ENCODE measurements around the gene PTPRK. TPM values are rescaled to one million over a fixed set of nuclear protein-coding genes. Genes with fewer than 3 reads are reported as not detected.

PTPRK gene
- total and polyA plus RNA-seq, 2 of the 13 experiments (the other 11 are each of a cell fraction or from before 2014, with no cell fraction given) = 43.6 to 98.3 TPM

DNA sequence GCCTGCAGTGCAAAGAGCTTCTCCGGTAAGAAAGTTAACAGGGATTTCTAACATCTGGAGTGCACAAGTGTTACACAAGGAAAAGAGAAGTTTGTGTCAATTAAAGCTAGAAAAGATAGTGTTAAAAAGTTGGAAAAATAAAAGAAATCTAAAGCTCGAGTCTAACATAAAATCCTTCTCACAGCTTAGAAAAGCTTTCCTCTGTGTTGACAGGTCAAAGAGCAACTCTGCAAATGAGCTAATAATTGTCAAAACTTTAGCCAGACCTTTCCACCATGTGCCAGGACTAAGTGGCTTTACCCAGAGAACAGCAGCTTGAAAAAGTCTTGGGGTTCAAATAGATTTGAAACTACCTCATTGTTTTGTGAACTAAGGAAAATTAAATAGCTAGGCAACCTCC, 14.8 kb downstream of the PTPRK start (continued):
- TF ChIP-seq, protein P1, sequence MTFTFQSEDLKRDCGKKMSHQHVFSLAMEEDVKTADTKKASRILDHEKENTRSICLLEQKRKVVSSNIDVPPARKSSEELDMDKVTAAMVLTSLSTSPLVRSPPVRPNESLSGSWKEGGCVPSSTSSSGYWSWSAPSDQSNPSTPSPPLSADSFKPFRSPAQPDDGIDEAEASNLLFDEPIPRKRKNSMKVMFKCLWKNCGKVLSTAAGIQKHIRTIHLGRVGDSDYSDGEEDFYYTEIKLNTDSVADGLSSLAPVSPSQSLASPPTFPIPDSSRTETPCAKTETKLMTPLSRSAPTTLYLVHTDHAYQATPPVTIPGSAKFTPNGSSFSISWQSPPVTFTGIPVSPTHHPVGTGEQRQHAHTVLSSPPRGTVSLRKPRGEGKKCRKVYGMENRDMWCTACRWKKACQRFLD (CRISPR knock-in tag; IDR thresholded peaks at IDR 0.05; ENCODE audit: borderline replicate concordance) = no peak
- TF ChIP-seq RFX3 (CRISPR knock-in tag; IDR thresholded peaks at IDR 0.05) = no peak
- TF ChIP-seq, protein P2, sequence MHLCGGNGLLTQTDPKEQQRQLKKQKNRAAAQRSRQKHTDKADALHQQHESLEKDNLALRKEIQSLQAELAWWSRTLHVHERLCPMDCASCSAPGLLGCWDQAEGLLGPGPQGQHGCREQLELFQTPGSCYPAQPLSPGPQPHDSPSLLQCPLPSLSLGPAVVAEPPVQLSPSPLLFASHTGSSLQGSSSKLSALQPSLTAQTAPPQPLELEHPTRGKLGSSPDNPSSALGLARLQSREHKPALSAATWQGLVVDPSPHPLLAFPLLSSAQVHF (CRISPR knock-in tag; IDR thresholded peaks at IDR 0.05) = no peak
- no peak for TF ChIP-seq ZSCAN31 (CRISPR knock-in tag; IDR thresholded peaks at IDR 0.05; ENCODE audit: low read depth)
- TF ChIP-seq PCBP1 (IDR thresholded peaks at IDR 0.05; ENCODE audit: borderline replicate concordance, low read depth, low read length) = no peak
- TF ChIP-seq TARDBP (CRISPR knock-in tag; IDR thresholded peaks at IDR 0.05) = 0 out of 2 replicates have a peak, but pooled peaks have one; percentile 21
- TF ChIP-seq, protein P3, sequence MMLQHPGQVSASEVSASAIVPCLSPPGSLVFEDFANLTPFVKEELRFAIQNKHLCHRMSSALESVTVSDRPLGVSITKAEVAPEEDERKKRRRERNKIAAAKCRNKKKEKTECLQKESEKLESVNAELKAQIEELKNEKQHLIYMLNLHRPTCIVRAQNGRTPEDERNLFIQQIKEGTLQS (CRISPR knock-in tag; IDR thresholded peaks at IDR 0.05) = no peak
- no peak for TF ChIP-seq ZNF33A (CRISPR knock-in tag; IDR thresholded peaks at IDR 0.05; ENCODE audit: borderline replicate concordance)
- TF ChIP-seq, protein P4, sequence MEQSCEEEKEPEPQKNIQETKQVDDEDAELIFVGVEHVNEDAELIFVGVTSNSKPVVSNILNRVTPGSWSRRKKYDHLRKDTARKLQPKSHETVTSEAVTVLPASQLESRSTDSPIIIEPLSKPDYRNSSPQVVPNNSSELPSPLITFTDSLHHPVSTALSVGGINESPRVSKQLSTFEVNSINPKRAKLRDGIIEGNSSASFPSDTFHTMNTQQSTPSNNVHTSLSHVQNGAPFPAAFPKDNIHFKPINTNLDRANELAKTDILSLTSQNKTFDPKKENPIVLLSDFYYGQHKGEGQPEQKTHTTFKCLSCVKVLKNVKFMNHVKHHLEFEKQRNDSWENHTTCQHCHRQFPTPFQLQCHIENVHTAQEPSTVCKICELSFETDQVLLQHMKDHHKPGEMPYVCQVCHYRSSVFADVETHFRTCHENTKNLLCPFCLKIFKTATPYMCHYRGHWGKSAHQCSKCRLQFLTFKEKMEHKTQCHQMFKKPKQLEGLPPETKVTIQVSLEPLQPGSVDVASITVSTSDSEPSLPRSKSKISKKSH (CRISPR knock-in tag; IDR thresholded peaks at IDR 0.05; ENCODE audit: borderline replicate concordance) = no peak
- TF ChIP-seq YY1 (IDR thresholded peaks at IDR 0.05; ENCODE audit: insufficient read depth, insufficient replicate concordance, low read depth, low read length) = no peak
- TF ChIP-seq CAMTA2 (CRISPR knock-in tag; IDR thresholded peaks at IDR 0.05; ENCODE audit: borderline replicate concordance) = no peak
- TF ChIP-seq SCMH1 (CRISPR knock-in tag; IDR thresholded peaks at IDR 0.05; ENCODE audit: borderline replicate concordance) = no peak
- no peak for TF ChIP-seq ARID2 (CRISPR knock-in tag; IDR thresholded peaks at IDR 0.05; ENCODE audit: borderline replicate concordance)
- TF ChIP-seq, protein P5, sequence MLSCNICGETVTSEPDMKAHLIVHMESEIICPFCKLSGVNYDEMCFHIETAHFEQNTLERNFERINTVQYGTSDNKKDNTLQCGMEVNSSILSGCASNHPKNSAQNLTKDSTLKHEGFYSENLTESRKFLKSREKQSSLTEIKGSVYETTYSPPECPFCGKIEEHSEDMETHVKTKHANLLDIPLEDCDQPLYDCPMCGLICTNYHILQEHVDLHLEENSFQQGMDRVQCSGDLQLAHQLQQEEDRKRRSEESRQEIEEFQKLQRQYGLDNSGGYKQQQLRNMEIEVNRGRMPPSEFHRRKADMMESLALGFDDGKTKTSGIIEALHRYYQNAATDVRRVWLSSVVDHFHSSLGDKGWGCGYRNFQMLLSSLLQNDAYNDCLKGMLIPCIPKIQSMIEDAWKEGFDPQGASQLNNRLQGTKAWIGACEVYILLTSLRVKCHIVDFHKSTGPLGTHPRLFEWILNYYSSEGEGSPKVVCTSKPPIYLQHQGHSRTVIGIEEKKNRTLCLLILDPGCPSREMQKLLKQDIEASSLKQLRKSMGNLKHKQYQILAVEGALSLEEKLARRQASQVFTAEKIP (CRISPR knock-in tag; IDR thresholded peaks at IDR 0.05; ENCODE audit: borderline replicate concordance) = no peak
- TF ChIP-seq, protein P6, sequence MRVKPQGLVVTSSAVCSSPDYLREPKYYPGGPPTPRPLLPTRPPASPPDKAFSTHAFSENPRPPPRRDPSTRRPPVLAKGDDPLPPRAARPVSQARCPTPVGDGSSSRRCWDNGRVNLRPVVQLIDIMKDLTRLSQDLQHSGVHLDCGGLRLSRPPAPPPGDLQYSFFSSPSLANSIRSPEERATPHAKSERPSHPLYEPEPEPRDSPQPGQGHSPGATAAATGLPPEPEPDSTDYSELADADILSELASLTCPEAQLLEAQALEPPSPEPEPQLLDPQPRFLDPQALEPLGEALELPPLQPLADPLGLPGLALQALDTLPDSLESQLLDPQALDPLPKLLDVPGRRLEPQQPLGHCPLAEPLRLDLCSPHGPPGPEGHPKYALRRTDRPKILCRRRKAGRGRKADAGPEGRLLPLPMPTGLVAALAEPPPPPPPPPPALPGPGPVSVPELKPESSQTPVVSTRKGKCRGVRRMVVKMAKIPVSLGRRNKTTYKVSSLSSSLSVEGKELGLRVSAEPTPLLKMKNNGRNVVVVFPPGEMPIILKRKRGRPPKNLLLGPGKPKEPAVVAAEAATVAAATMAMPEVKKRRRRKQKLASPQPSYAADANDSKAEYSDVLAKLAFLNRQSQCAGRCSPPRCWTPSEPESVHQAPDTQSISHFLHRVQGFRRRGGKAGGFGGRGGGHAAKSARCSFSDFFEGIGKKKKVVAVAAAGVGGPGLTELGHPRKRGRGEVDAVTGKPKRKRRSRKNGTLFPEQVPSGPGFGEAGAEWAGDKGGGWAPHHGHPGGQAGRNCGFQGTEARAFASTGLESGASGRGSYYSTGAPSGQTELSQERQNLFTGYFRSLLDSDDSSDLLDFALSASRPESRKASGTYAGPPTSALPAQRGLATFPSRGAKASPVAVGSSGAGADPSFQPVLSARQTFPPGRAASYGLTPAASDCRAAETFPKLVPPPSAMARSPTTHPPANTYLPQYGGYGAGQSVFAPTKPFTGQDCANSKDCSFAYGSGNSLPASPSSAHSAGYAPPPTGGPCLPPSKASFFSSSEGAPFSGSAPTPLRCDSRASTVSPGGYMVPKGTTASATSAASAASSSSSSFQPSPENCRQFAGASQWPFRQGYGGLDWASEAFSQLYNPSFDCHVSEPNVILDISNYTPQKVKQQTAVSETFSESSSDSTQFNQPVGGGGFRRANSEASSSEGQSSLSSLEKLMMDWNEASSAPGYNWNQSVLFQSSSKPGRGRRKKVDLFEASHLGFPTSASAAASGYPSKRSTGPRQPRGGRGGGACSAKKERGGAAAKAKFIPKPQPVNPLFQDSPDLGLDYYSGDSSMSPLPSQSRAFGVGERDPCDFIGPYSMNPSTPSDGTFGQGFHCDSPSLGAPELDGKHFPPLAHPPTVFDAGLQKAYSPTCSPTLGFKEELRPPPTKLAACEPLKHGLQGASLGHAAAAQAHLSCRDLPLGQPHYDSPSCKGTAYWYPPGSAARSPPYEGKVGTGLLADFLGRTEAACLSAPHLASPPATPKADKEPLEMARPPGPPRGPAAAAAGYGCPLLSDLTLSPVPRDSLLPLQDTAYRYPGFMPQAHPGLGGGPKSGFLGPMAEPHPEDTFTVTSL (CRISPR knock-in tag; IDR thresholded peaks at IDR 0.05; ENCODE audit: borderline replicate concordance) = peak; percentile 89; the same call in 1 of the 2 replicates
- TF ChIP-seq, protein P7, sequence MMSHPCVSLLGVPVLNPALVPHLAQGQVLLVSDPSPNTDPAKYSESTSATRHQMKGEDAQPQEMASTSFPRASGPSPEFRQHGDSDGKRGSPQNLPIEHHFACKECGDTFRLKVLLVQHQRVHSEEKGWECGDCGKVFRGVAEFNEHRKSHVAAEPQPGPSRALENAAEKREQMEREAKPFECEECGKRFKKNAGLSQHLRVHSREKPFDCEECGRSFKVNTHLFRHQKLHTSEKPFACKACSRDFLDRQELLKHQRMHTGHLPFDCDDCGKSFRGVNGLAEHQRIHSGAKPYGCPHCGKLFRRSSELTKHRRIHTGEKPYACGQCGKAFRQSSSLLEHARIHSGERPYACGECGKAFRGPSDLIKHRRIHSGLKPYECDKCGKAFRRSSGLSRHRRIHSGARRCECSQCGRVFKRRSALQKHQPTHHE (CRISPR knock-in tag; IDR thresholded peaks at IDR 0.05; ENCODE audit: borderline replicate concordance) = no peak

Measured in HepG2 (cell line).